HG03135 (cell line): ENCODE data around the gene PNMA1.

ENCODE experiments used
- ATAC-seq: cut with Tn5 transposase; IDR thresholded peaks from one replicate; pipeline ENCODE4 v1.9.1; 2021; ENCODE audit warnings: mild to moderate bottlenecking, moderate library complexity; ENCODE audit not compliant: unreplicated experiment

Gene PNMA1

GRCh38 chr14:73678698-73679097 lies 35.5 kb downstream of the PNMA1 start:
- no peak for ATAC-seq

- ATAC-seq: no peak
Measured at GRCh38 chr14:73674986-73675385, 39.2 kb downstream of the PNMA1 start.

DNA sequence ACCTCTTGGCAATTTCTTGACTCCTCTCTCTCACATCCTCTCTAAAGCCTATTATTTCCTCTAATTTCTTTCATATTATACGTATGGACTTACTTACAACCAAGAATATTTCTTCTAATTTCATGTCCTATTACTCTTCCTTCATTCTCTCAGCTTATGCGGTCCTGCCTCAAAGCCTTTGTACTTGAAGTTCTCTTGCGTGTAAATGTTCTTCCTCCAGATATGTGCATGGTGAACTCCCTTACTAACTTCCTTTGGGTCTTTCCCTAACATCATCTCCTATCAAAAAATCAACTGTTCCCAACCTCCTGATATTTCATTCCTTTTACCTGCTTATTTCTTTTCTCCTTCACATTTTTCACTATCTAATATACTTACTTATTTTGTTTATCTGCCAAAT lies 46.3 kb downstream of the PNMA1 start:
- no peak for ATAC-seq

DNA sequence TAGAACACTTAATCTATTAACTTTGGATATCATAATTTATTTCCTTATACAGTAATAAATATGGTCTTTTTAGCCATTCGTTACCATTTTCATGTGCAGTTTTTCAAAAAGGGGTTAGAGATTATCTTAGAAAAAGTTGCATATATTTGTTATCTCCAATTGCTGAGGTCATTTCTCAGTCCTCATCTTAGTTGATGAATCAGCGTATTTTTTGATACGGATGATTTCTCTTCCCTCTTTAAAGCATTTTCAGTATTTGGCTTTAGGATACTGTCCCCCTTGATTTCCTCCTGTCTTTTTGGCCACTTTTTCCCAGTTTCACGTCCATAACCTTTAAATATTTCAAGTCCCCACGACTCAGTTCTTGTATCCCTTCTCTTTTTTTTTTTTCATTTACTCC lies 47.6 kb downstream of the PNMA1 start:
- ATAC-seq: no peak

DNA sequence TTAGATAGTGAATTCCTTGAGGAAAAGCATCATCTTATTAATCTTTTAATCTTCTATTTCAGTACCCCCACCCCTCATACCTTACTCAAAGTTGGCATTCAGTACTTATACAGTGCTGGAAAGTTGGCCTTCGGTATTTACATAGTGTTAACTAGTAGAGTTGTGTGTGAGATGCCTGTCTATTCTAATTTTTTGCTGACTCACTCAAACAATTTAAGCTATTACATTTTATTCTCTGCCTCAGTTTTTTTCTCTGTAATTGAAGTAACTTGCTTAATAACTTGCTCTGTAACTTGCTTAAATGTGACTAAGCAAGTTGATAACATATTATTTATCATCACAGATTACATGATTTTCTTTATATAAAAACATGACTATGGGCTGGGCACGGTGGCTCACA lies 49.1 kb downstream of the PNMA1 start:
- ATAC-seq: no peak

DNA sequence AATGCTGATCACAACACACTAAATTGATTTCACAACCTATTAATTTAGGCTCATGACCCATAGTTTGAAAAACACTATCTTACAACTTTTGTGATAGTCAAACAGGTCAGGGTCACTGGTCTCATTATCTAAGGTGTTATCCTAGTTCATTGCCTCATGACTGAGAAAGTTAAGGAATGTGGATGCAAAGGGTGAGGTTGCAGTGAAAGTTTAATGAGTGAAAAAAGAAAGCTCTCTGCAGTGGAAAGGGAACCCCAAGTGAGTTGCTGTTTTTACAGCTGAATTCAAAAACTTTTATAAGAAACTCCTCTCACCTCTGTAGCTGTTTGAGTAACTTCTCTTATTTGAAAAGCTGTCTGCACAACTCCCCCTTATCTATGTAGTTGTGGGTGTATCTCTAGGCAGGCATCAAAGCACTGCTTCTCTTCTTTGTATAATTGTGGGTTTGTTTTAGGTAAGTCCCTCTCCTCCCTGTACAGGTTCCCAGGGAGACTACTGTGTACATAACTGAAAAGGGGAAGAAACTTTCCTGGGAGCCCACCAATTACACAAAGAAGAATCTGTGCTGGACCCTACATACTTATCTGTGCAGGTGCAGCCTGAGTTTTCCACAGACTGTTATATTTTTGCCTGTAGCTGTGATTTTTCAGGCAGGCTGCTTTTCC lies 50.5 kb downstream of the PNMA1 start:
- no peak for ATAC-seq

DNA sequence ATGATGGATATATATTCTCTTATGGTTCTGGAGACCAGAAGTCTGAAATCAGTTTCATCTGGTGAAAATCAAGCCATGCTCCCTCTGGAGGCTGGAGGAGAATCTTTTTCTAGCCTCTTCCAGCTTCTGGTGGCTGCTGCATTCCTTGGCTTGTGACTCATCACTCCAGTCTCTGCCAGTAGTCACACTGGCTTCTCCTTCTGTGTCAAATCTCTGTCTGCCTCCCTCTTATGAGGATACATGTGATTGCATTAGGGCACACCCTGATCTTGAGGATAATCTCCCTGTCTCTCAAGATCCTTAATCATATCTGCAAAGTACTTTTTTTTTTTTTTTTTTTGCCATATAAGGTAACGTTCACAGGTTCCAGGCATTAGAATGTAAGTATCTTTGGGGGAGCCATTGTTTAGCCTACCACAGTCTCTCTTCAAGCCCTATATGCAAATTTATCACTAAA lies 51.7 kb downstream of the PNMA1 start:
- no peak for ATAC-seq

DNA sequence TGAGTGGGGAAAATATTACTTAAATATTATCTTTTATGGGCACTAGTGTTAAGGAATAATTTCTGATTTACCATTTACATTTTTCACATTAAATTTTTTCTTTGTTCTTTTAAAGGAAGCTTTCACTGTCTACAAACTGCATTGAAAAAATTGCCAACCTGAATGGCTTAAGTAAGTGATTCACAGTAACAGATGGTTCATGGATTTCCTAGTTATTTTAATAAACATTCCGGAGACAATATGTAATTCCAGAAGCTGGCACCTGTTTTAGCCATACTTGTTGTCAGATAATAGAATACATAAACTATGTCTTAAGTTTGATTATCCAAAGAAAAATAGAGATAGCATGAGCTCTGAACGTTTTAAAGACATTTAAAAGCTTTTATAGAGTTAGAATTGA lies 52.3 kb downstream of the PNMA1 start:
- ATAC-seq: no peak
